Memory B cell (primary cell): ENCODE data around the gene TRABD2B.

Experiments
- ATAC-seq: fragments of 150-1000 bp; cut with Tn5 transposase; 2 replicates; pipeline ENCODE4 v1.10.0; 2021; ENCODE audit warnings: low read depth, mild to moderate bottlenecking, moderate library complexity
- DNase-seq, 2 donors: peaks; one replicate each; pipeline ENCODE4 v3.0.0; 2022; ENCODE audit warnings: low spot score in 2 of 2
- H3K27ac Mint-ChIP-seq: one replicate; pipeline ENCODE4 v1.8.0; 2022; ENCODE audit warnings: mild to moderate bottlenecking, moderate library complexity, mixed read lengths
- H3K27me3 Mint-ChIP-seq: one replicate; pipeline ENCODE4 v1.8.0; 2022; ENCODE audit warnings: mixed read lengths
- H3K36me3 Mint-ChIP-seq: one replicate; pipeline ENCODE4 v1.8.0; 2022; ENCODE audit warnings: mild to moderate bottlenecking, mixed read lengths
- H3K4me1 Mint-ChIP-seq: one replicate; pipeline ENCODE4 v1.8.0; 2022; ENCODE audit warnings: mixed read lengths
- H3K4me3 Mint-ChIP-seq: one replicate; pipeline ENCODE4 v1.8.0; 2022; ENCODE audit warnings: mild to moderate bottlenecking, moderate library complexity, mixed read lengths
- H3K9me3 Mint-ChIP-seq: one replicate; pipeline ENCODE4 v1.8.0; 2022; ENCODE audit warnings: mixed read lengths

TRABD2B gene

GRCh38 chr1:47865881-47866535 is 131.2 kb downstream of the TRABD2B start:
- ATAC-seq, result no peak
- no peaks in the 10 kb centered on the region for H3K36me3 Mint-ChIP-seq
- no peak for DNase-seq
- H3K27me3 Mint-ChIP-seq, result peaks cover 8% of the 10 kb centered on the region
- no peaks in the 10 kb centered on the region for H3K9me3 Mint-ChIP-seq
- H3K4me3 Mint-ChIP-seq, result no peak overlapping the region
- no peaks in the 10 kb centered on the region for H3K4me1 Mint-ChIP-seq
- H3K27ac Mint-ChIP-seq, result no peak overlapping the region

GRCh38 chr1:47859092-47859743 is 138.0 kb downstream of the TRABD2B start:
- no peak for DNase-seq
- H3K27ac Mint-ChIP-seq, result no peak overlapping the region
- H3K9me3 Mint-ChIP-seq, result no peaks in the 10 kb centered on the region
- no peaks in the 10 kb centered on the region for H3K36me3 Mint-ChIP-seq
- peaks cover 11% of the 10 kb centered on the region for H3K27me3 Mint-ChIP-seq
- no peak for ATAC-seq
- H3K4me3 Mint-ChIP-seq, result no peak overlapping the region
- no peaks in the 10 kb centered on the region for H3K4me1 Mint-ChIP-seq

GRCh38 chr1:47856996-47857395 is 140.2 kb downstream of the TRABD2B start:
- no peaks in the 10 kb centered on the region for H3K4me1 Mint-ChIP-seq
- ATAC-seq, result no peak
- H3K9me3 Mint-ChIP-seq, result no peaks in the 10 kb centered on the region
- H3K4me3 Mint-ChIP-seq, result no peak overlapping the region
- H3K27ac Mint-ChIP-seq, result no peak overlapping the region
- H3K27me3 Mint-ChIP-seq, result peaks cover 9% of the 10 kb centered on the region
- no peak for DNase-seq
- H3K36me3 Mint-ChIP-seq, result no peaks in the 10 kb centered on the region

- no peak overlapping the region for H3K27ac Mint-ChIP-seq
- no peak overlapping the region for H3K4me3 Mint-ChIP-seq
- DNase-seq, result no peak
- no peaks in the 10 kb centered on the region for H3K9me3 Mint-ChIP-seq
- no peak for ATAC-seq
- H3K27me3 Mint-ChIP-seq, result peaks cover 5% of the 10 kb centered on the region
- H3K36me3 Mint-ChIP-seq, result no peaks in the 10 kb centered on the region
- no peaks in the 10 kb centered on the region for H3K4me1 Mint-ChIP-seq
Measured at GRCh38 chr1:47855230-47855629, 142.0 kb downstream of the TRABD2B start.

GRCh38 chr1:47854552-47855144 is 142.5 kb downstream of the TRABD2B start:
- H3K4me1 Mint-ChIP-seq, result no peaks in the 10 kb centered on the region
- ATAC-seq (no peak), DNase-seq (no peak)
- peaks cover 4% of the 10 kb centered on the region for H3K27me3 Mint-ChIP-seq
- H3K36me3 Mint-ChIP-seq, result no peaks in the 10 kb centered on the region
- no peak overlapping the region for H3K27ac Mint-ChIP-seq
- H3K9me3 Mint-ChIP-seq, result no peaks in the 10 kb centered on the region
- no peak overlapping the region for H3K4me3 Mint-ChIP-seq

GRCh38 chr1:47853852-47854251 is 143.3 kb downstream of the TRABD2B start:
- no peaks in the 10 kb centered on the region for H3K4me1 Mint-ChIP-seq
- H3K9me3 Mint-ChIP-seq, result no peaks in the 10 kb centered on the region
- DNase-seq (no peak), ATAC-seq (no peak)
- H3K27me3 Mint-ChIP-seq, result peaks cover 4% of the 10 kb centered on the region
- H3K27ac Mint-ChIP-seq, result no peak overlapping the region
- no peaks in the 10 kb centered on the region for H3K36me3 Mint-ChIP-seq
- H3K4me3 Mint-ChIP-seq, result no peak overlapping the region

- no peaks in the 10 kb centered on the region for H3K4me1 Mint-ChIP-seq
- ATAC-seq (no peak), DNase-seq (no peak)
- no peak overlapping the region for H3K4me3 Mint-ChIP-seq
- H3K27me3 Mint-ChIP-seq, result peaks cover 4% of the 10 kb centered on the region
- H3K27ac Mint-ChIP-seq, result no peak overlapping the region
- H3K36me3 Mint-ChIP-seq, result no peaks in the 10 kb centered on the region
- H3K9me3 Mint-ChIP-seq, result no peaks in the 10 kb centered on the region
Measured at GRCh38 chr1:47853059-47853458, 144.1 kb downstream of the TRABD2B start.

- no peak overlapping the region for H3K27ac Mint-ChIP-seq
- H3K4me3 Mint-ChIP-seq, result no peak overlapping the region
Measured at GRCh38 chr1:47852006-47852718, 145.0 kb downstream of the TRABD2B start.

GRCh38 chr1:47850451-47850850 is 146.7 kb downstream of the TRABD2B start:
- Mint-ChIP-seq H3K27ac (no peak overlapping the region), H3K36me3 (no peaks in the 10 kb centered on the region), H3K4me3 (no peak overlapping the region), H3K4me1 (no peaks in the 10 kb centered on the region), H3K27me3 (no peaks in the 10 kb centered on the region), H3K9me3 (no peaks in the 10 kb centered on the region)
- ATAC-seq (no peak), DNase-seq (no peak)

More at GRCh38 chr1:47852006-47852718, 145.0 kb downstream of the TRABD2B start:
- no peak for DNase-seq
- no peaks in the 10 kb centered on the region for H3K9me3 Mint-ChIP-seq
- no peaks in the 10 kb centered on the region for H3K36me3 Mint-ChIP-seq
- no peaks in the 10 kb centered on the region for H3K4me1 Mint-ChIP-seq
- no peak for ATAC-seq
- no peaks in the 10 kb centered on the region for H3K27me3 Mint-ChIP-seq

GRCh38 chr1:47849591-47850261 is 147.5 kb downstream of the TRABD2B start:
- no peaks in the 10 kb centered on the region for H3K36me3 Mint-ChIP-seq
- ATAC-seq, result no peak

GRCh38 chr1:47849005-47849521 is 148.1 kb downstream of the TRABD2B start:
- H3K4me3 Mint-ChIP-seq, result no peak overlapping the region
- no peaks in the 10 kb centered on the region for H3K4me1 Mint-ChIP-seq
- ATAC-seq, result no peak
- peaks cover 4% of the 10 kb centered on the region for H3K27me3 Mint-ChIP-seq
- DNase-seq, result no peak
- no peak overlapping the region for H3K27ac Mint-ChIP-seq
- no peaks in the 10 kb centered on the region for H3K9me3 Mint-ChIP-seq
- H3K36me3 Mint-ChIP-seq, result no peaks in the 10 kb centered on the region

More at GRCh38 chr1:47849591-47850261, 147.5 kb downstream of the TRABD2B start:
- Mint-ChIP-seq H3K27me3 (peaks cover 1% of the 10 kb centered on the region), H3K4me3 (no peak overlapping the region), H3K4me1 (no peaks in the 10 kb centered on the region), H3K9me3 (no peaks in the 10 kb centered on the region), H3K27ac (no peak overlapping the region)
- DNase-seq, result no peak

- ATAC-seq (no peak), DNase-seq (no peak)
- Mint-ChIP-seq H3K4me1 (no peaks in the 10 kb centered on the region), H3K4me3 (no peak overlapping the region), H3K27ac (no peak overlapping the region), H3K27me3 (peaks cover 11% of the 10 kb centered on the region), H3K9me3 (no peaks in the 10 kb centered on the region), H3K36me3 (no peaks in the 10 kb centered on the region)
Measured at GRCh38 chr1:47847763-47848162, 149.4 kb downstream of the TRABD2B start.

- DNase-seq, result no peak
- H3K27me3 Mint-ChIP-seq, result peaks cover 14% of the 10 kb centered on the region
- H3K4me3 Mint-ChIP-seq, result no peak overlapping the region
Measured at GRCh38 chr1:47844558-47844955, 152.6 kb downstream of the TRABD2B start.

More at GRCh38 chr1:47844558-47844955, 152.6 kb downstream of the TRABD2B start:
- Mint-ChIP-seq H3K27ac (no peak overlapping the region), H3K9me3 (no peaks in the 10 kb centered on the region), H3K36me3 (no peaks in the 10 kb centered on the region), H3K4me1 (no peaks in the 10 kb centered on the region)
- ATAC-seq, result no peak
